ENCODE measurements around the gene ZBTB9.
A peak's percentile ranks its signal among the peaks of the same experiment; 100 is the strongest.
"Not testable (repeated sequence)": the region's sequence is repeated elsewhere in the genome, so short reads cannot be mapped to it uniquely, and the experiment has no call there.

ZBTB9 gene

GRCh38 chr6:33483678-33484077 lies 29.3 kb downstream of the ZBTB9 start:
- no peak for DNase-seq
- Histone ChIP-seq H3F3A (ENCODE audit: insufficient read depth, low read length) (no peaks in the 10 kb centered on the region), H4K20me1 (ENCODE audit: insufficient read depth, low read length) (no peaks in the 10 kb centered on the region), H3K79me2 (ENCODE audit: low read length) (no peaks in the 10 kb centered on the region), H2AFZ (ENCODE audit: low read length) (no peak overlapping the region), H3K4me3 (ENCODE audit: low read length) (no peak overlapping the region), H3K27me3 (replicated peaks; ENCODE audit: insufficient read depth, low read length) (no peaks in the 10 kb centered on the region), H3K27ac (ENCODE audit: low read length) (no peak overlapping the region), H3K4me1 (ENCODE audit: low read length) (no peaks in the 10 kb centered on the region), H3K36me3 (replicated peaks; ENCODE audit: insufficient read depth, low read length) (no peaks in the 10 kb centered on the region), H3K9me2 (replicated peaks; ENCODE audit: insufficient read depth, low read length) (no peaks in the 10 kb centered on the region), H3K4me2 (ENCODE audit: low read depth, low read length) (no peak overlapping the region), H3K9me3 (replicated peaks; ENCODE audit: insufficient read depth, low read length) (no peaks in the 10 kb centered on the region), H3K9ac (ENCODE audit: low read length) (no peak overlapping the region)
- TF ChIP-seq EZH2 (optimal IDR thresholded peaks at IDR 0.05; ENCODE audit: low read depth, low read length) (no peak), CTCF (IDR thresholded peaks at IDR 0.05; ENCODE audit: low read length) (no peak), EZH2phosphoT487 (IDR thresholded peaks at IDR 0.05; ENCODE audit: low read length) (no peak)

GRCh38 chr6:33484673-33485262 lies 30.4 kb downstream of the ZBTB9 start:
- H3K36me3 ChIP-seq (replicated peaks; ENCODE audit: insufficient read depth, low read length); H3K9me2 ChIP-seq (replicated peaks; ENCODE audit: insufficient read depth, low read length); H4K20me1 ChIP-seq (ENCODE audit: insufficient read depth, low read length); DNase-seq; H3K9ac ChIP-seq (ENCODE audit: low read length); H3K27me3 ChIP-seq (replicated peaks; ENCODE audit: insufficient read depth, low read length); H3F3A ChIP-seq (ENCODE audit: insufficient read depth, low read length); H3K4me3 ChIP-seq (ENCODE audit: low read length); H2AFZ ChIP-seq (ENCODE audit: low read length); H3K4me2 ChIP-seq (ENCODE audit: low read depth, low read length); H3K79me2 ChIP-seq (ENCODE audit: low read length); H3K27ac ChIP-seq (ENCODE audit: low read length); H3K9me3 ChIP-seq (replicated peaks; ENCODE audit: insufficient read depth, low read length); H3K4me1 ChIP-seq (ENCODE audit: low read length): not testable (repeated sequence)

- H3K4me1 ChIP-seq (ENCODE audit: low read length); H3F3A ChIP-seq (ENCODE audit: insufficient read depth, low read length); H3K9me3 ChIP-seq (replicated peaks; ENCODE audit: insufficient read depth, low read length); H3K27ac ChIP-seq (ENCODE audit: low read length); H3K27me3 ChIP-seq (replicated peaks; ENCODE audit: insufficient read depth, low read length); DNase-seq; H3K79me2 ChIP-seq (ENCODE audit: low read length); H3K4me3 ChIP-seq (ENCODE audit: low read length); H2AFZ ChIP-seq (ENCODE audit: low read length); H3K9me2 ChIP-seq (replicated peaks; ENCODE audit: insufficient read depth, low read length); H4K20me1 ChIP-seq (ENCODE audit: insufficient read depth, low read length); H3K36me3 ChIP-seq (replicated peaks; ENCODE audit: insufficient read depth, low read length); H3K9ac ChIP-seq (ENCODE audit: low read length); H3K4me2 ChIP-seq (ENCODE audit: low read depth, low read length): not testable (repeated sequence)
Observed at GRCh38 chr6:33485680-33486079, 31.3 kb downstream of the ZBTB9 start.

- no peaks in the 10 kb centered on the region for H4K20me1 ChIP-seq (ENCODE audit: insufficient read depth, low read length)
- no peaks in the 10 kb centered on the region for H3F3A ChIP-seq (ENCODE audit: insufficient read depth, low read length)
- H3K79me2 ChIP-seq (ENCODE audit: low read length) = no peaks in the 10 kb centered on the region
- H3K27ac ChIP-seq (ENCODE audit: low read length) = no peak overlapping the region
- no peak for TF ChIP-seq EZH2phosphoT487 (IDR thresholded peaks at IDR 0.05; ENCODE audit: low read length)
- no peak for TF ChIP-seq EZH2 (optimal IDR thresholded peaks at IDR 0.05; ENCODE audit: low read depth, low read length)
- DNase-seq = no peak
- H3K9me2 ChIP-seq (replicated peaks; ENCODE audit: insufficient read depth, low read length) = no peaks in the 10 kb centered on the region
- peak overlapping the region; percentile 38; the same call in 1 of the 2 replicates for H2AFZ ChIP-seq (ENCODE audit: low read length)
- peak overlapping the region; percentile 39; the same call in 1 of the 2 replicates for H3K4me2 ChIP-seq (ENCODE audit: low read depth, low read length)
- no peaks in the 10 kb centered on the region for H3K9me3 ChIP-seq (replicated peaks; ENCODE audit: insufficient read depth, low read length)
- no peaks in the 10 kb centered on the region for H3K4me1 ChIP-seq (ENCODE audit: low read length)
- H3K4me3 ChIP-seq (ENCODE audit: low read length) = no peak overlapping the region
- H3K27me3 ChIP-seq (replicated peaks; ENCODE audit: insufficient read depth, low read length) = no peaks in the 10 kb centered on the region
- no peak overlapping the region for H3K9ac ChIP-seq (ENCODE audit: low read length)
- H3K36me3 ChIP-seq (replicated peaks; ENCODE audit: insufficient read depth, low read length) = no peaks in the 10 kb centered on the region
Observed at GRCh38 chr6:33488339-33488738, 34.0 kb downstream of the ZBTB9 start.

GRCh38 chr6:33490198-33490597 lies 35.8 kb downstream of the ZBTB9 start:
- H2AFZ ChIP-seq (ENCODE audit: low read length) = no peak overlapping the region
- no peaks in the 10 kb centered on the region for H3K9me3 ChIP-seq (replicated peaks; ENCODE audit: insufficient read depth, low read length)
- no peaks in the 10 kb centered on the region for H3K36me3 ChIP-seq (replicated peaks; ENCODE audit: insufficient read depth, low read length)
- H3K27ac ChIP-seq (ENCODE audit: low read length) = no peak overlapping the region
- no peak overlapping the region for H3K4me2 ChIP-seq (ENCODE audit: low read depth, low read length)
- H3K9ac ChIP-seq (ENCODE audit: low read length) = no peak overlapping the region
- H3K9me2 ChIP-seq (replicated peaks; ENCODE audit: insufficient read depth, low read length) = no peaks in the 10 kb centered on the region
- H3F3A ChIP-seq (ENCODE audit: insufficient read depth, low read length) = no peaks in the 10 kb centered on the region
- TF ChIP-seq EZH2 (optimal IDR thresholded peaks at IDR 0.05; ENCODE audit: low read depth, low read length) = no peak
- TF ChIP-seq EZH2phosphoT487 (IDR thresholded peaks at IDR 0.05; ENCODE audit: low read length) = no peak
- TF ChIP-seq CTCF (IDR thresholded peaks at IDR 0.05; ENCODE audit: low read length) = no peak
- H3K27me3 ChIP-seq (replicated peaks; ENCODE audit: insufficient read depth, low read length) = no peaks in the 10 kb centered on the region
- no peaks in the 10 kb centered on the region for H3K79me2 ChIP-seq (ENCODE audit: low read length)
- no peak for DNase-seq
- no peak overlapping the region for H3K4me3 ChIP-seq (ENCODE audit: low read length)
- H3K4me1 ChIP-seq (ENCODE audit: low read length) = no peaks in the 10 kb centered on the region
- no peaks in the 10 kb centered on the region for H4K20me1 ChIP-seq (ENCODE audit: insufficient read depth, low read length)
